ENCODE measurements around the gene PTHLH.

GRCh38 chr12:27958675-27959074, 13.9 kb downstream of the PTHLH start:
- TF ChIP-seq CTCF (IDR thresholded peaks at IDR 0.05) (no peak), EZH2 (IDR thresholded peaks at IDR 0.05; ENCODE audit: borderline replicate concordance, insufficient read depth, low read depth, low read length, poor library complexity, severe bottlenecking) (no peak)

Measured in B cell (primary cell).